ENCODE results near the gene PTPN20. TPM values are rescaled to one million over a fixed set of nuclear protein-coding genes. Genes with fewer than 3 reads are reported as not detected.

The PTPN20 gene
- total RNA-seq, 1 experiment from 2014 or later, result not detected

DNA sequence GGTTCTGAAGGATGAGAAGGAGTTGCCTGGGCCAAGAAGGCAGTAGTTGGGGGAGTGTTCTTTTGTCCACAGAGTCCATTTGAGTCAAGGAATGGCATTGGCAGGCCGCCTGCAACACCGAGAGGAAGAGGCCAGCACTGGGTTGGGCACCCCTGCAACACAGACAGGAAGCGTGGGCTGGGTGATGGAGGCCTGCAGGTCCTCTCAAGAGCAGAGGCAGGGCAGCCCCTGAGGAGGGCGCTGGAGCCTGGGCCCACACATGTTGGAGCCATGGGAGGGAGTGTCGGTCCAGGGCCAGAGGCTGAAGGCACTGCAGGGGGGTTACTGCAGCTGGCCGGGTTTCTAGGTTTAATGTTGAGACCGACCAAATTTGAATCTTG lies 137.3 kb downstream of the PTPN20 start:
- Mint-ChIP-seq H3K27me3 (ENCODE audit: insufficient read depth, unreplicated experiment) (peaks cover 24% of the 10 kb centered on the region), H3K27ac (ENCODE audit: unreplicated experiment) (no peak overlapping the region), H3K4me1 (ENCODE audit: low read depth, unreplicated experiment) (no peaks in the 10 kb centered on the region), H3K36me3 (ENCODE audit: insufficient read depth, unreplicated experiment) (no peaks in the 10 kb centered on the region), H3K9me3 (ENCODE audit: unreplicated experiment) (no peaks in the 10 kb centered on the region), H3K4me3 (ENCODE audit: unreplicated experiment) (no peak overlapping the region)
- CTCF ChIA-PET, result interaction anchor here (1.0 to 2.6 kb wide), 7 partner anchors 17 to 284 kb away, joined by 3 to 79 read pairs (median 5); no protein-coding TSS in a partner anchor
- no peaks in the 10 kb centered on the region for H3K4me1 ChIP-seq
- POLR2A ChIA-PET, result no interaction called here
- BruUV-seq (replicated peaks), result no TSS peak
- H3K9me3 ChIP-seq, result no peaks in the 10 kb centered on the region
- TF ChIP-seq, protein P1, sequence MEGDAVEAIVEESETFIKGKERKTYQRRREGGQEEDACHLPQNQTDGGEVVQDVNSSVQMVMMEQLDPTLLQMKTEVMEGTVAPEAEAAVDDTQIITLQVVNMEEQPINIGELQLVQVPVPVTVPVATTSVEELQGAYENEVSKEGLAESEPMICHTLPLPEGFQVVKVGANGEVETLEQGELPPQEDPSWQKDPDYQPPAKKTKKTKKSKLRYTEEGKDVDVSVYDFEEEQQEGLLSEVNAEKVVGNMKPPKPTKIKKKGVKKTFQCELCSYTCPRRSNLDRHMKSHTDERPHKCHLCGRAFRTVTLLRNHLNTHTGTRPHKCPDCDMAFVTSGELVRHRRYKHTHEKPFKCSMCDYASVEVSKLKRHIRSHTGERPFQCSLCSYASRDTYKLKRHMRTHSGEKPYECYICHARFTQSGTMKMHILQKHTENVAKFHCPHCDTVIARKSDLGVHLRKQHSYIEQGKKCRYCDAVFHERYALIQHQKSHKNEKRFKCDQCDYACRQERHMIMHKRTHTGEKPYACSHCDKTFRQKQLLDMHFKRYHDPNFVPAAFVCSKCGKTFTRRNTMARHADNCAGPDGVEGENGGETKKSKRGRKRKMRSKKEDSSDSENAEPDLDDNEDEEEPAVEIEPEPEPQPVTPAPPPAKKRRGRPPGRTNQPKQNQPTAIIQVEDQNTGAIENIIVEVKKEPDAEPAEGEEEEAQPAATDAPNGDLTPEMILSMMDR (IDR thresholded peaks at IDR 0.05; ENCODE audit: insufficient read depth in 1 of 2, low read depth in 1 of 2, low read length in 1 of 2, severe bottlenecking in 1 of 2, unreplicated experiment in 1 of 2), result no peak
- DNase-seq, result no peak
- no peaks in the 10 kb centered on the region for H3K27me3 ChIP-seq (replicated peaks; ENCODE audit: control insufficient read depth, insufficient read depth, low read length)
- intact Hi-C loops (cut with micrococcal nuclease; ENCODE audit: unreplicated experiment), result no loop called here
- H3K36me3 ChIP-seq (ENCODE audit: control insufficient read depth, insufficient read depth, low read length), result no peaks in the 10 kb centered on the region
- H3K4me3 ChIP-seq (ENCODE audit: low read depth, low read length), result no peak overlapping the region

DNA sequence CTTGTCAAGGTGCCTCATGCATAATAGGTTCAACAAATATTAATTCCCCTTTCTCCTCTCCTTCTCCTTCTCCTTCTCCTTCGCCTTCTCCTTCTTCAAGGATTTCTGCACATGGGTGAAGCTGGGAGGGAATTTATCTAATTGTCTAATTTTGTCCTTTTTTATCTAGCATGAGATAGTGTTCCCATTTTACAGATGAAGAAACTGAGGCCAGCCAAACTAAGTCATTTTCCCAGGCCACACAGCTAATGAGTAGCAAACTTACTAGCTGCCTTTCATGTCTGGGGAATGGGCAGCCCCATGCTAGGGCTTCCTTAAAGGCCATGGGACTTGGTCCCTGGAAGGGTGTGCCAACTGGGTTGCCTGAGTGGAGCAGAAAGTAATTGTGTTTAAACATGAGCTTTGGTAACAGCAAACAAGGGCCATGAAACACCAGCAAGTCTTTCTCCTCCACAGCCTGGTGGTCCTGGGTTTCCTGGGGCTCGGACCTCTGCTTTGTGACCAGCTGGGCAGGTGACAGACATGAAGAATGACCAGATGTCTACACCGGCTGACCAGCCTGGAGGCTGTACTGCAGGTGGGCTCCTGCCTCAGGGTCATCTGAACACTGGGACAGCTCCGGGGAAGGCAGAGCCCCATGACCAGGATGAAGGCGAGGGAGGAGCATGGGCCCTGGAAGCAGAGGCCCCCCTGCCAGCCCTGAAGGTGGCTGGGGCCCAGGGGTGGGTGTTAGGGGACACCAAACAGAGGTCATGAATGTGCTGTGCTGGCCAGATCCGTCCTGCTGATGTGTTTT lies 138.0 kb downstream of the PTPN20 start:
- intact Hi-C loops (cut with micrococcal nuclease; ENCODE audit: unreplicated experiment), result no loop called here
- Histone ChIP-seq H3K9me3 (no peaks in the 10 kb centered on the region), H3K27me3 (replicated peaks; ENCODE audit: control insufficient read depth, insufficient read depth, low read length) (no peaks in the 10 kb centered on the region), H3K4me1 (no peaks in the 10 kb centered on the region), H3K36me3 (ENCODE audit: control insufficient read depth, insufficient read depth, low read length) (no peaks in the 10 kb centered on the region), H3K4me3 (ENCODE audit: low read depth, low read length) (no peak overlapping the region)
- DNase-seq, result no peak
- Mint-ChIP-seq H3K4me1 (ENCODE audit: low read depth, unreplicated experiment) (no peaks in the 10 kb centered on the region), H3K9me3 (ENCODE audit: unreplicated experiment) (no peaks in the 10 kb centered on the region), H3K27ac (ENCODE audit: unreplicated experiment) (no peak overlapping the region), H3K36me3 (ENCODE audit: insufficient read depth, unreplicated experiment) (no peaks in the 10 kb centered on the region), H3K27me3 (ENCODE audit: insufficient read depth, unreplicated experiment) (peaks cover 20% of the 10 kb centered on the region), H3K4me3 (ENCODE audit: unreplicated experiment) (no peak overlapping the region)
- ChIA-PET CTCF (interaction anchor here (2.2 to 2.6 kb wide), 2 partner anchors 176 to 263 kb away, joined by 7 to 79 read pairs; no protein-coding TSS in a partner anchor), POLR2A (no interaction called here)
- no TSS peak for BruUV-seq (replicated peaks)
- TF ChIP-seq, protein P1 (IDR thresholded peaks at IDR 0.05; ENCODE audit: insufficient read depth in 1 of 2, low read depth in 1 of 2, low read length in 1 of 2, severe bottlenecking in 1 of 2, unreplicated experiment in 1 of 2), result no peak

DNA sequence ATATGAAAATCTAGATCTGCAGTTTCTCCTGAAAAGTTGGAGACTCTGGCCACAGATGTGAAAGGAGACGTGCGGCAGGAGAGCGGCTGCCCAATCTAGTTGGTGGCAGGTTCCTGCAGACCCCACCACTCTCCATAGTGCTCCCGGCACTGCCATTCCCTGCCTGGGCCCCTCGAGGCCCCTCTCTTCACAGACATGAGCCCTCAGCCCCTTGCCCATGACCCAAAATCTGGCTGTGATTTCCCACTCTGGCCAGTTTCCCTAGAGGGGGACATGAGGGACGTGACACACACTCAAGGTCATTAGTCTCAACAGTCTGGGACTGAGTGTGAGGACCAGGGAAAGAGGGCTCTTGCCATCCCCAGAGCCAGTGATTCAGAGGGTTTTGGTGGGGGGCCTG lies 138.7 kb downstream of the PTPN20 start:
- peaks cover 23% of the 10 kb centered on the region for H3K27me3 Mint-ChIP-seq (ENCODE audit: insufficient read depth, unreplicated experiment)
- no TSS peak for BruUV-seq (replicated peaks)
- ChIA-PET CTCF (no interaction called here), POLR2A (no interaction called here)
- H3K4me3 Mint-ChIP-seq (ENCODE audit: unreplicated experiment), result no peak overlapping the region
- H3K4me1 Mint-ChIP-seq (ENCODE audit: low read depth, unreplicated experiment), result no peaks in the 10 kb centered on the region
- H3K36me3 ChIP-seq (ENCODE audit: control insufficient read depth, insufficient read depth, low read length), result no peaks in the 10 kb centered on the region
- H3K27ac Mint-ChIP-seq (ENCODE audit: unreplicated experiment), result no peak overlapping the region
- H3K4me1 ChIP-seq, result no peaks in the 10 kb centered on the region
- H3K36me3 Mint-ChIP-seq (ENCODE audit: insufficient read depth, unreplicated experiment), result no peaks in the 10 kb centered on the region
- H3K27me3 ChIP-seq (replicated peaks; ENCODE audit: control insufficient read depth, insufficient read depth, low read length), result no peaks in the 10 kb centered on the region
- TF ChIP-seq, protein P1 (IDR thresholded peaks at IDR 0.05; ENCODE audit: insufficient read depth in 1 of 2, low read depth in 1 of 2, low read length in 1 of 2, severe bottlenecking in 1 of 2, unreplicated experiment in 1 of 2), result no peak
- intact Hi-C loops (cut with micrococcal nuclease; ENCODE audit: unreplicated experiment), result no loop called here
- H3K4me3 ChIP-seq (ENCODE audit: low read depth, low read length), result no peak overlapping the region
- H3K9me3 Mint-ChIP-seq (ENCODE audit: unreplicated experiment), result no peaks in the 10 kb centered on the region
- H3K9me3 ChIP-seq, result no peaks in the 10 kb centered on the region
- no peak for DNase-seq

Measured in Caco-2 (cell line).